ENCODE data around the gene CALR3. TPM values are rescaled to one million over a fixed set of nuclear protein-coding genes. Genes with fewer than 3 reads are reported as not detected.
"Not testable (repeated sequence)": the region's sequence is repeated elsewhere in the genome, so short reads cannot be mapped to it uniquely, and the experiment has no call there.

Gene CALR3
- total RNA-seq, 4 donors from 2014 or later = not detected

DNA sequence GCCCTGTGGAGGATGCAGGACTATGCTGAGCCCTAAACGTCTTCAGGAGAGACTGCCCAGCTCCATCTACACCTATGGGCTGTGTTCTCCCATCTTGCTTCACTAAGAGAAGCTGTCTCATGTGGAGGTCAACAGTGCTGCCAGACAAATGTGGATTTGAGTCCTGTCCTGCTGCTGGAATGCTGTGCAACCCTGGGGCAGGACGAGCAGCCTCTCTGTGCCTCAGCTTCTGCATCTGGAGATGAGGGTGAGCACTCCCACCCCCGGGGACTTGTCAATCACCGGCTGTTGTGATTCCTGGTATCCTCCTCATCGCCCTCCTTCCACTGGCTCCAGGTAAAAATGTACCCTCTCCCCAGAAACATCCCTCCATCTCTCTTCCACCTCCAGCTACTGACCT is 40.5 kb downstream of the CALR3 start:
- ATAC-seq (no peak), DNase-seq (no peak)
- intact Hi-C loops (cut with DNase I; ENCODE audit: low total_unique reads) = loop anchor here (5.0 kb wide), 1 partner anchor 127 kb away; no protein-coding TSS in a partner anchor
- Histone ChIP-seq H3K27ac (peak overlapping the region; percentile 91 to 99 (median 96)), H3K27me3 (no peaks in the 10 kb centered on the region), H3K9me3 (no peaks in the 10 kb centered on the region), H3K36me3 (no peaks in the 10 kb centered on the region), H3K4me1 (peaks cover 77 to 86% of the 10 kb centered on the region in 2 donors), H3K4me3 (no peak overlapping the region)
- in situ Hi-C loops (cut with MboI; ENCODE audit: low sequenced_read_pairs in 4 of 4) = loop anchor here in 2 of 4 donors (25.0 kb wide), 1 partner anchor 1582 kb away; no protein-coding TSS in a partner anchor
- TF ChIP-seq, protein P1, sequence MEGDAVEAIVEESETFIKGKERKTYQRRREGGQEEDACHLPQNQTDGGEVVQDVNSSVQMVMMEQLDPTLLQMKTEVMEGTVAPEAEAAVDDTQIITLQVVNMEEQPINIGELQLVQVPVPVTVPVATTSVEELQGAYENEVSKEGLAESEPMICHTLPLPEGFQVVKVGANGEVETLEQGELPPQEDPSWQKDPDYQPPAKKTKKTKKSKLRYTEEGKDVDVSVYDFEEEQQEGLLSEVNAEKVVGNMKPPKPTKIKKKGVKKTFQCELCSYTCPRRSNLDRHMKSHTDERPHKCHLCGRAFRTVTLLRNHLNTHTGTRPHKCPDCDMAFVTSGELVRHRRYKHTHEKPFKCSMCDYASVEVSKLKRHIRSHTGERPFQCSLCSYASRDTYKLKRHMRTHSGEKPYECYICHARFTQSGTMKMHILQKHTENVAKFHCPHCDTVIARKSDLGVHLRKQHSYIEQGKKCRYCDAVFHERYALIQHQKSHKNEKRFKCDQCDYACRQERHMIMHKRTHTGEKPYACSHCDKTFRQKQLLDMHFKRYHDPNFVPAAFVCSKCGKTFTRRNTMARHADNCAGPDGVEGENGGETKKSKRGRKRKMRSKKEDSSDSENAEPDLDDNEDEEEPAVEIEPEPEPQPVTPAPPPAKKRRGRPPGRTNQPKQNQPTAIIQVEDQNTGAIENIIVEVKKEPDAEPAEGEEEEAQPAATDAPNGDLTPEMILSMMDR (IDR thresholded peaks at IDR 0.05 in 4 of 5, conservative IDR thresholded peaks at IDR 0.05 in 1 of 5) = no peak
- TF ChIP-seq POLR2A (IDR thresholded peaks at IDR 0.05) = no peak

DNA sequence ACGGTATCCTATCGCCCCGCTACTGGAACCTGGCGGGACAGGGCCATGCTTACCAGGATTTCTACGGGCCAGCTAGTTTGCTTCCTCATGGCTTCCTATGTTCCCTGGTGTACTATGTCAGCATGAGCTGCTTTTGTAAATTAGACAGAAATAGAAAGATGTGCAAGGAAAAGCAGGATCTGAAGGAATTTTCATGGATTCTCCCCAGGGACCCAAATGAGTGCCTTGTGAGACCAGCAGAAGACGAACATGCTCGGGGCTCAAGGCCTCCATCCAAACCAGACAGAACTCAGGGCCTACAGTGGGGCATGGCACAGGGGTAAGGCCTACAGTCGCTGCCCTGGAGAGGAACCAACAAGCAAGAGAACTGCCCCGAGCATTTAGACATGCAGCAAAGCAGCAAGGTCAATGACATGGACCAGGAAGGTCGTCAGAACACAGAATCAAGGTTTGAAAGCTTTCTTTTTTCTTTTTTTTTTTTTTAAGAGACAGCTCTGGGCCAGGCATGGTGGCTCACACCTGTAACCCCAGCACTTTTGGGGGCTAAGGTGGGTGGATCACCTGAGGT is 41.5 kb downstream of the CALR3 start:
- Histone ChIP-seq H3K27me3 (no peaks in the 10 kb centered on the region), H3K4me3 (no peak overlapping the region), H3K4me1 (peaks cover 67 to 75% of the 10 kb centered on the region in 2 donors), H3K36me3 (no peaks in the 10 kb centered on the region), H3K27ac (peak overlapping the region; percentile 91 to 99 (median 96)), H3K9me3 (no peaks in the 10 kb centered on the region)
- intact Hi-C loops (cut with DNase I; ENCODE audit: low total_unique reads) (no loop called here), in situ Hi-C loops (cut with MboI; ENCODE audit: low sequenced_read_pairs in 4 of 4) (loop anchor here in 2 of 4 donors (25.0 kb wide), 1 partner anchor 1583 kb away; no protein-coding TSS in a partner anchor)
- TF ChIP-seq, protein P1 (IDR thresholded peaks at IDR 0.05 in 4 of 5, conservative IDR thresholded peaks at IDR 0.05 in 1 of 5) = no peak
- TF ChIP-seq POLR2A (IDR thresholded peaks at IDR 0.05) = no peak
- DNase-seq (no peak), ATAC-seq (no peak)

DNA sequence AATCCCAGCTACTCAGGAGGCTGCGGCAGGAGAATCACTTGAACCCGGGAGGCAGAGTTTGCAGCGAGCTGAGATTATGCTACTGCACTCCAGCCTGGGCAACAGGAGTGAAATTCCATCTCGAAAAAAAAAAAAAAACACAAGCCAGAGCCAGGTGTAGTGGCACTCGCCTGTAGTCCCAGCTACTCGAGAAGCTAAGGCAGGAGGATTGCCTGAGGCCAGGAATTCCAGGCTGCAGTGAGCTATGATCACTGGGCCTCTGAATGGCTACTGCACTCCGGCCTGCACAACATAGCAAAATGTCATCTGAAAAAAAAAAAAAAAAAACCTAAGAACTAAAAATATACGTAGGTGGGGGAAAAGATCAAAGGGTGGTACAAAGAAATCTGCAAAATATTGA is 43.6 kb downstream of the CALR3 start:
- no peak overlapping the region for H3K4me3 ChIP-seq
- H3K27ac ChIP-seq = peak overlapping the region; percentile 91 to 99 (median 96)
- in situ Hi-C loops (cut with MboI; ENCODE audit: low sequenced_read_pairs in 4 of 4) (loop anchor here in 2 of 4 donors (25.0 kb wide), 1 partner anchor 1585 kb away; no protein-coding TSS in a partner anchor), intact Hi-C loops (cut with DNase I; ENCODE audit: low total_unique reads) (no loop called here)
- no peaks in the 10 kb centered on the region for H3K36me3 ChIP-seq
- TF ChIP-seq, protein P1 (IDR thresholded peaks at IDR 0.05 in 4 of 5, conservative IDR thresholded peaks at IDR 0.05 in 1 of 5) = no peak
- TF ChIP-seq POLR2A (IDR thresholded peaks at IDR 0.05) = peak in 1 of 2 donors; percentile 12
- H3K27me3 ChIP-seq = no peaks in the 10 kb centered on the region
- H3K4me1 ChIP-seq = peaks cover 54 to 62% of the 10 kb centered on the region in 2 donors
- ATAC-seq (peak in 1 of 2 donors; percentile 36), DNase-seq (peak in 1 of 2 donors; percentile 59)
- no peaks in the 10 kb centered on the region for H3K9me3 ChIP-seq

DNA sequence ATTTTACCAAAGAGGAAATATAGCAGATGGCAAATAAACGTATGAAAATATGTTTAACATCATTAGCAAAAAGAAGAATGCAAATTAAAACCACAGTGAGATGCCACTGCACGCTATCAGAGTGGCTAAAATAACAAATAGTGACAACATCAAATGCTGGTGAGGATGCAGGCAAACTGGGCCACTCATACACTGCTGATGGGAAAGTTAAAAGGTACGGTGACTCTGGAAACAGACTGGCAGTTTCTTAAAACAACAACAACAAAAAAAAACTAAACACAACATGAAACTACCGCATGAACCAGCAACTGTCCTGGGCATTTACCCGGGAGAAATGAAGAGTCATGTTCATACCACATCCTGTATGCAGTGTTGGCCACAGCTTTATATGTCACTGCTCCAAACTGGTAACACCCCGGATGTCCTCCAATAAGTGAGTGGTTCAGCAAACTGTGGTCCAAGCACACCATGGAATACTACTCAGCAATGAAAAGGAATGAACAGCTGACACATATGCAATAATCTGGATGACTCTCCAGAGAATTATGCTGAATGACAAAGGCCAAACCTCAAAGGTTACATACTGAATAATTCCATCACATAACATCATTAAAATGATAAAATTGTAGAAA is 46.5 kb downstream of the CALR3 start:
- DNase-seq = no peak
- intact Hi-C loops (cut with DNase I; ENCODE audit: low total_unique reads) (loop anchor here (5.0 kb wide), 1 partner anchor 178 kb away; the partner anchor contains the start of gene MED26), in situ Hi-C loops (cut with MboI; ENCODE audit: low sequenced_read_pairs in 4 of 4) (no loop called here)
- TF ChIP-seq, protein P1 (IDR thresholded peaks at IDR 0.05 in 4 of 5, conservative IDR thresholded peaks at IDR 0.05 in 1 of 5) = no peak
- no peaks in the 10 kb centered on the region for H3K9me3 ChIP-seq
- no peak for ATAC-seq
- no peaks in the 10 kb centered on the region for H3K27me3 ChIP-seq
- H3K27ac ChIP-seq = peak overlapping the region; percentile 91 to 99 (median 96)
- no peaks in the 10 kb centered on the region for H3K36me3 ChIP-seq
- no peak overlapping the region for H3K4me3 ChIP-seq
- H3K4me1 ChIP-seq = peaks cover 63% of the 10 kb centered on the region in 2 donors

DNA sequence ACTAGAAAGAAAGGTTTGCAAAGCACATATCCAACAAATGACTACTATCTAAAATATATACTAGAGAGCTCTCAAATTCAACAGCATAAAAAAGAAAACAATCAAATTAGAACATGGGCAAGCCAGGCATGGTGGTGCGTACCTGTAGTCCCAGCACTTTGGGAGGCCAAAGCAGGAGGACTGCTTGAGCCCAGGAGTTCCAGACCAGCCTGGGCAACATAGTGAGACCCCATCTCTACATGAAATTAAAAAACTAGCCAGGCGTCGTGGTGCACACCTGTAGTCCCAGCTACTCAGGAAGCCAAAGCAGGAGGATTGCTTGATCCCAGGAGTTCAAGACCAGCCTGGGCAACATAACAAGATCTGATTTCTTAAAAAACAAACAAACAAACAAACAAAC is 47.1 kb downstream of the CALR3 start:
- H3K36me3 ChIP-seq; DNase-seq; H3K27me3 ChIP-seq; H3K9me3 ChIP-seq; H3K4me3 ChIP-seq; ATAC-seq; in situ Hi-C loops (cut with MboI; ENCODE audit: low sequenced_read_pairs in 4 of 4): not testable (repeated sequence)
- Histone ChIP-seq H3K27ac (peak overlapping the region; percentile 91 to 99 (median 96)), H3K4me1 (peaks cover 63% of the 10 kb centered on the region in 2 donors)
- intact Hi-C loops (cut with DNase I; ENCODE audit: low total_unique reads) = loop anchor here (5.0 kb wide), 1 partner anchor 178 kb away; the partner anchor contains the start of gene MED26

All from gastrocnemius medialis (tissue), 4 donors.